HG03571 (cell line): ENCODE measurements around the gene EIF3B.
"Not testable (repeated sequence)": the region's sequence is repeated elsewhere in the genome, so short reads cannot be mapped to it uniquely, and the experiment has no call there.

Experiments used
- ATAC-seq: cut with Tn5 transposase; IDR thresholded peaks from one replicate; pipeline ENCODE4 v1.9.1; 2021; ENCODE audit not compliant: unreplicated experiment

The EIF3B gene

DNA sequence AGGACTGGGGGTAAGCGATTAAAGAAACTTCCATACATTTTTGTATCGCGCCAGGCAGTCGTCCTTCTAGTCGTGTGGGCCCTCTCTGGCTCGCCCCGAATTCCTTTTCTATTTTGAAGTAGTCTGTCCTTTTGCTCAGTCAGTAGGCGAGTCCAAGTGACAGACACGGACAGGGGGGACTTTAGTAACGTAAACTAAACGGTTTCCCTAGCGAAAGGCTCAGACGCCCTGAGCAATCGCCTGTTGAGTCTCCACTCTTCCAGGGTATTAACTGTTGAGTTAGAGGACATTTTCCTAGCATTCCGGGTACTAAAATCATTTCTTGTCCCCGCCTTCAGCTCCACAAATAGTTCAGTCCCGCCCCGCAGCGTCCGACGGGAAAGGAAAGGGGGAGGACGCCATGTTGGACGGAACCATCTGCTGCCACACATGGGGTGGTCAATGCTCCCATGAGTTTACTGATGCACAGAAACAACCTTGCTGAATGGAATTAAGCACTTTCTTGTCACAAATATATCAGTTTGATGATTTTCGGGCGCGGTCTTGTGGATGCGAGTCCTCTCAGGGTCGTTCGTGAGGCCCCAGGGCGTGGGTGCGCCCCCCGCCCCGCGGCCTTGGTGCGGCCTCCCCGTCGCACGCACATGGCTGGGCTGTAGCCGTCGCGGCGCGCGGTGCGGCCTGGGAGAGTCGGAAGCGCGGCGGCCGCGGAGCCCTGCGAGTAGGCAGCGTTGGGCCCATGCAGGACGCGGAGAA lies at the start of gene EIF3B:
TSS of gene EIF3B (plus strand) at position 642 of the 753 bp plus-strand sequence. CDS start at position 737, 95 bp downstream.
- peak; percentile 73 for ATAC-seq

GRCh38 chr7:2305258-2305657 lies 49.4 kb upstream of the EIF3B start:
- ATAC-seq = not testable (repeated sequence)

DNA sequence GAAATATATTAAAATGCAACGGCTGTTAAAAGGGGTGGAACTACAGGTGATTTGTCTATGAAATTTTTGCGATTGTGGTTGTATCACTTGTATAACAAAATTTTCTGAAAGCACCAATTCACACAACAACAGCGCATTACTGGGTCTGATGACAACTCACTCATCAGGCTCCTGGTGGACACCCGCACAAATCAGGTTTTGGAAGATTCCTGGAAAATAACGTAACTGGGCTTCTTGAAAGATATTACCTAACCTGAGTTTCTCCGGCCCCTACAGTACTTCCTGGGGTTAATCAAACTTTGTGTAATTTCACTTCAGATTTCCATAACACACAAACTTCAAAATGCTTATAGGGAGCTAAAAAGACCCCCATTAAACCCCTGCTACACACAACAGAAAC lies 47.9 kb upstream of the EIF3B start:
- ATAC-seq = no peak

DNA sequence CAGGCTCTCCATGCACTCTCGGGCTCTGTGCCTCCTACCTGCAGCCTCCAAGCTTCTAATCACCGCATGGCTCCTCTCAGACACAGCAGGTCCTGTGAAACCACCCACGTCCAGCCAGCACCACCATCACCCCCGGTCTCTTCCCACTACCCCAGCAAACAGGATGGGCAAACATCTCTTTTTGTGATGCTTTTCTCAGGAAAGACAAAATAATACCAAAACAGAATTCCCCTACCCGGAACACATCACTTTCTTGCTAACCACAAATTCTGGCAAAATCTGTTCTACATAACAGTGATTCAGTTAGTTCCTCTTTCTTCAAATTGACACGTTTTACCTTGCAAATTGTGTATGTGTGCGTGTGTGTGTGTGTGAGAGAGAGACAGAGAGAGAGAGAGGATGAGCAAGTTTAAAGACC lies 46.9 kb upstream of the EIF3B start:
- no peak for ATAC-seq

- no peak for ATAC-seq
These were observed 44.7 kb upstream of the EIF3B start for GRCh38 chr7:2309889-2310331.

DNA sequence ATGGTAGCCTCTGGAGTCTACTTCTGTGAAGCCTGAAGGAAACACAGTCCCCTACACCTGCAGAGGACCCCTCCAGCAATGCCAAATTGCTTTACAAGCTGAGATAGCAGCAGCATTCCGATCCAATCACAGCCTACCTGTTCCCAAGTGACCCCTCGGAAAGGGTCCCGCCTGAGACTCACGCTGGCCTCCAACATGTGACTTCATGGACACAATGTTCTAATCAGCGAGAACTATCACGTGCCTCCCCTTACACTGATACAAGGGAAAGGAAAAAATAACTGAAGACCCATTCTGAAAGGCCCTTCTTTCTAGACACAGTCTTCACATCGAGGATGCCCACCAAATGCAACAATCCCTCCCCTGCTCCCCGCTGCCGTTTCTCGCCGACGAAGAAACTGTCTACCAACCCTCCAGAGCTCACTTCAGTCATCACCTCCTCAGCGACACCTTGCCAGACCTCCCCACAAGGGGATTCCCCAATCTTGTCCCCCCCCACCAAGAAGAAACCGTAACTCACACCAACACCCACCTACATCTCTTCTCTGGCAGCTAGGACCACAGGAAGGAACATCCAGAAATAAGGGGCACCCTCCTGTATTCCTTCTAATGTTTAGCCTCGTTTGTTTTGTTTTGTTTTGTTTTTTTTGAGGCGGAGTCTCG lies 42.2 kb upstream of the EIF3B start:
- no peak for ATAC-seq

- peak; percentile 1 for ATAC-seq
These were observed 41.0 kb upstream of the EIF3B start for GRCh38 chr7:2313450-2314208.

DNA sequence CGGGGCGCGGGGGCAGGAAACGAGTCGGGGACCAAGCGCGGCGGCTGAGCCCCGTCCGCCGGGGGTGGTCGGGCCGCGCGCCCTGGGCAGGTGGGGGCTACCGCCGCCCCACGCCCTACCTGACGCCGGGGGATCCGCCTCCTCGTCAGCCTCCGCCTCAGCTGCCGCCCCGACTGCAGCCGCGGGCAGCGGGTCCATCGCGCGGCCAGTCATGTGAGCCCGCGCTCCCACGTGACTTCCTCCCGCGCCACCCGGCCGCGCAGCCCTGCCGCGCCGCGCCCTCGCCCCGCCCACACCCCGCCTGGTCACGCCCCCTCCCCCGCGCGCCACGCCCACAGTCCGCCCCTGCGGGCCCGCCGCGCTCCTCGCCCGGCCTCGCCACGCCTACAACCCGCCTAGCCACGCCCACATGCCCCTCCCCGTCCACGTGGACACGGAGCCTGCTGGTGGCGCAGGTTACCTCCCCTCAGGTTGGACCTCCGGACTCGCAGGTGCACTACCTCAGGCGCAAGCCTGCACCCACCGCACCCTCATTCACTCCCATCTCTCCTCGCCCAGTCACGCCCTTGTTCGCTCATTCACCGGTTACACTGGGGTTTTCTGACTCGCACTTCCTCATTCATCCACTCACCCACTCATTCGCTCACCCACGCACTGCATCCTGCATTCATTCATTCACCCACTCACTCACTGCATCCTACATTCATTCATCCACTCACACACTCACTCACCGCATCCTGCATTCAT lies 40.2 kb upstream of the EIF3B start, which contains the start of gene SNX8:
TSS of gene SNX8 (minus strand) at position 233 of the 747 bp plus-strand sequence. CDS start at position 213, 20 bp downstream.
- peak; percentile 68 for ATAC-seq

- ATAC-seq = not testable (repeated sequence)
These were observed 39.6 kb upstream of the EIF3B start for GRCh38 chr7:2314956-2315530.

GRCh38 chr7:2315787-2316186 lies 38.8 kb upstream of the EIF3B start:
- ATAC-seq = no peak

DNA sequence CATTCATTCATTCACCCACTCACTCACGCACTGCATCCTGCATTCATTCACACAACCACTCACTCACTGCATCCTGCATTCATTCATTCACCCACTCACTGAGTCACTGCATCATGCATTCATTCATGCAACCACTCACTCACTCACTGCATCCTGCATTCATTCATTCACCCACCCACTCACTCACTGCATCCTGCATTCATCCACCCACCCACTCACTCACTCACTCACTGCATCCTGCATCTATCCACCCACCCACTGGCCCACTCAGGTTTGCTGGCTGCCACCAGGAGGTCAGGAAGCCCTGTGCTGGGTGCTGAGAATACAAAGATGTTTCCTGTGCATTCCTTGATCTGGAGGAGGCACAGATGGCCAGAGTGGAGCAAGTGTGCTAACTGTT lies 38.0 kb upstream of the EIF3B start:
- no peak for ATAC-seq

GRCh38 chr7:2317556-2318293 lies 36.9 kb upstream of the EIF3B start:
- ATAC-seq = no peak

DNA sequence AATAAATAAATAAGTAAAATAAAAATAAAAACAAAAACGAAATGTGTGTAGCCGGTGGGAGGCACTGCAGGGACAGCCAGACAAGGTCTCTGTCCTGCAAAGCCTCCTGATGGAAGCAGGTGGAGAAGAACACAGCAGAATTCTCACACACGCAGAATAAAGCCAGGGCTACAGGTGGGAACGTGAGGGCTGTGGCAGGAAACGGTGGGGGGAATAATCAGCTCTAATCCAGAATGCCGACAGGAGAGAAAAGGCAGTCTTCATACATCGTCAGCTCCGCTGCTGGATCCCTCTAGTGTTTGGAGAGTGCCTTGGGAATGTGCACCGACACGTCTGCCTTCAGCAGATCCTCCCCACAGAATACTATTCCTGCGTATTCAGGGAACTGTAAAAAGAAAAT lies 33.6 kb upstream of the EIF3B start:
- ATAC-seq = no peak

DNA sequence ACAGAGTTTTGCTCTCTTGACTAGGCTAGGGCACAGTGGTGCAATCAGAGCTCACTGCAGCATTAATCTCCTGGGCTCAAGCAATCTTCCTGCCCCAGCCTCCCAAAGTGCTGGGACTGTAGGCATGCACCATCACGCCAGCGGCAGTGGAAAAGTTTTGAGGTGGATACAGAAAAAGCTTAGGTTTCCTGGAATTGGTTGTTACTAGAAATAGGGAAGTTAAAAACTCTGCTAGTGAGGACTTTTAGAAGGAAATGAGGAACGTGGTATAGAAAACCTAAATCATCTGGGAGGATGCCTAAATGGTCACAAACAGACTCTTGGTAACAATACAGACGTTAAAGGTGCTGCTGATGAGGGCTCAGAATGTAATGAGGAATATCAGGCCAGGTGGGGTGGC lies 29.5 kb upstream of the EIF3B start:
- ATAC-seq = no peak

GRCh38 chr7:2326951-2327350 lies 27.7 kb upstream of the EIF3B start:
- no peak for ATAC-seq

GRCh38 chr7:2330493-2330892 lies 24.1 kb upstream of the EIF3B start:
- no peak for ATAC-seq

GRCh38 chr7:2331707-2332106 lies 22.9 kb upstream of the EIF3B start:
- no peak for ATAC-seq

GRCh38 chr7:2332606-2333231 lies 21.9 kb upstream of the EIF3B start:
- ATAC-seq = not testable (repeated sequence)

- no peak for ATAC-seq
These were observed 17.9 kb upstream of the EIF3B start for GRCh38 chr7:2336626-2337299.
